GM18861 (cell line): Measurements from ENCODE around the gene DARS2.
"Not testable (repeated sequence)": the region's sequence is repeated elsewhere in the genome, so short reads cannot be mapped to it uniquely, and the experiment has no call there.

Experiments used
- ATAC-seq: cut with Tn5 transposase; IDR thresholded peaks from one replicate; pipeline ENCODE4 v1.9.1; 2021; ENCODE audit not compliant: unreplicated experiment

DARS2 gene

DNA sequence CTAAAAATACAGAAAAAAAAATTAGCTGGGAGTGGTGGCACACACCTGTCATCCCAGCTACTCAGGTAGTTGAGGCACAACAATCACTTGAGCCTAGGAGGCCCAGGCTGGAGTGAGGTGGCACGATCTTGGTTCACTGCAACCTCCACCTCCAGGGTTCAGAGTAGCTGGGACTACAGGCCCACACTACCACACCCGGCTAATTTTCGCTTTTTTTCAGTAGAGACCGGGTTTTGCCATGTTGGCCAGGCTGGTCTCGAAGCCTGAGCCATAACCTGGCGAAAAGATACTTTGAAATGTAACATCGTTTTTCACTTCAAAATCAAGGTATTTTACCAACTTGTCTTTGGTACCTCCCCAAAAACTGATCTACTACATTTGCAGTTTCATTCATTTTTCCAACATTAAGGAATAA lies 37.3 kb downstream of the DARS2 start:
- no peak for ATAC-seq

DNA sequence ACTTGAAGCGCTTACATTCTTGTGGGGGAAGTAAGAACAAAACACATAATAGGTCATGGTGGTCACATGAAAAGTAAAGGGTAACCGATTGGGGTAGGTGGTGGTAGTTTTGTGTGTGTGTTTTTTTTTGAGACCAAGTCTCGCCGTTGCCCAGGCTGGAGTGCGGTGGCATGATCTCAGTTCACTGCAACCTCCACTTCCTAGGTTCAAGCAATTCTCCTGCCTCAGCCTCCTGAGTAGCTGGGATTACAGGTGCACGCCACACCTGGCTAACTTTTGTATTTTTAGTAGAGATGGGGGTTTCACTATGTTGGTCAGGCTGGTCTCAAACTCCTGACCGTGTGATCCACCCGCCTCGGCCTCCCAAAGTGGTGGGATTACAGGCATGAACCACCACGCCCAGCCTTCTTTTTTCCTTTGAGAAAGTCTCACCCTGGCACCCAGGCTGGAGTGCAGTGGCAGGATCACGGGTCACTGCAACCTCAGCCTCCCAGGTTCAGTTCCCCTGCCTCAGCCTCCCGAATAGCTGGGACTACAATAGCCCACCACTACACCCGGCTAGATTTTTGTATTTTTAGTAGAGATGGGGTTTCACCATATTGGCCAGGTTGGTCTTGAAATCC lies 37.8 kb downstream of the DARS2 start:
- not testable (repeated sequence) for ATAC-seq

DNA sequence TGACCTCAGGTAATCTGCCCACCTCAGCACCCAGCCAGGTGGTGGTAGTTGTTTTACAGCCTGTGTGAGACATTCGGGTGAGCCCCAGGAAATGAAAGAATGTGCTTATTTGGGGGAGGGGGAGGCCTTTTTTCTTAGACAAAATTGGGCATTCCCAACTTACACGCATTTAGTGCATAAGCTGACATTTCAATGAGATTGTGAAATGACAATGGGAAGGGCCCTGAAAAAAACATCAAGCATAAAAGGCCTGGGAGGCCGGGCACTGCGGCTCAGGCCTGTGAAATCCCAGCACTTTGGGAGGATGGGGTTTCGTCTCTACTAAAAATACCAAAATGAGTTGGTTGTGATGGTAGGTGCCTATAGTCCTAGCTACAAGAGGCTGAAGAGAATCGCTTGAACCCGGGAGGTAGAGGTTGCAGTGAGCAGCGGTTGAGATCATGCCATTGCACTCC lies 38.3 kb downstream of the DARS2 start:
- ATAC-seq = no peak

DNA sequence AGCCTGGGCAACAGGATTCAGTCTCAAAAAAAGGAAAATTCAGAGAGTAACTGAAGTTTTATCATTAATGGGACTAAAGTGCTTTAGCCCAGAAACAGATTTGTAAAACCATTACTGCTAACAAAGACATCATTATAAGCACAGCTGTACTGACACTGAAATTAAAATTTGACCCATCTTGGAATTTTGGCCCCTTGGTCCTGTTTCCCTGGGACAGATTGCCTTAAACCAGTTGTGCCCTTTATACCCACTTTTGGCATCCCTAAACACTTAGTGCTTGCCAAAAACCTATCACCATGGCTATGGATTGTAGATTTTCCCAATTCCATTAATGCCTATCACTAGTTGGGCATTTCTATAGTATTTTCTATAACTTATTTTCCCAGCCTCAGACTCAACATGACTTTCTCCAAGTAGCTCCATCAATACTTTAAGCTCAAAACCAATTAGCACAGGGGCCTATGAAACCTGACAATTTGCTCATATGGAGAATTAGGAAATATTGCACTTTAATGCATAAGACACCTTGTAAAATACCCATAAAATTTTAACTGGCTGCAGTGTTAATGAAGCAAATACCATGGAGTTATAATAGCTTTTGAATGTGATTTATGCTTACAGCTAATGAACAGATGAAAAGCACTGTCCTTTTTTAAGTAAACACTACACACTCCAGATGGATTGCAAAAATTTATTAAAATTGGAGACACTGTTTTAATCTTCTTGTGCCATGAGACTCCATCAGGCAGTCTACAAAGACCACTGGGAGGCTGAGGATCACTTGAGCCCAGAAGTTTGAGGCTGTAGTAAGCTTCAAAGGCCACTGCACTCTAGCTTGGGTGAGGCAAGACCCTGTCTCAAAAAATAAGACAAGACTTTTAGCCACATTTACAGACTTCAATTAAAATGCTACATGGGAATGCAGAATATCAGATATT lies 39.0 kb downstream of the DARS2 start:
- no peak for ATAC-seq

DNA sequence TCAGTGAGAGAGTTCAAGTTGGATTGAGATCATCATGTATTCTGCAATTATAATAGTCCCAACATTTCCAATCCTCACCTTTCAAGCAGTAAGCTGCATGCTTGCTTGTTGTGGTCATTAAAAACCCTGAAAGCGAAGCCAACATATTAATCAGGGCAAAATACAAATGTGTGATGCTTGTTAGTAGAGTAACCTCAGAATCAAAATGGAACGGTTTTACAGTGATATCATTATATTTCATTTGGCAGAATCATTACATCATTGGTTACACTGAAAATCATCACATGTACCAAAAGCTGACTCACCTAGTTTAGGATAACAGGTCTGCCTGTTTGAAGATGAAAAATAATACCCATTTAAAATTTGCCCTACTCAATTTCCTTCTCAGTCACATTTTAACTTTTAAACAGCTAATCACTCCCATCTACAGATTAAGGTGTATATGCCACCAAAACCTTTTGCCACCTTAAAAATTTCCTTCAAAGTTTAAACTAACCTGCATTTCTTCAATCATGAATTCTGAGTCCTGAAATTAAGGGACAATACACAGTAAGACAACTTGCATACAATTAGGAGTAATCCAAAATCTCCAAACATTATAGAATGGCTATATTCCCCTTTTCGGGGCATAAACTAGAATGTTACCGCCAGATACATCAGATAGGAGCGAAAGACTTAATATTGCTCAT lies 39.9 kb downstream of the DARS2 start:
- ATAC-seq = no peak

DNA sequence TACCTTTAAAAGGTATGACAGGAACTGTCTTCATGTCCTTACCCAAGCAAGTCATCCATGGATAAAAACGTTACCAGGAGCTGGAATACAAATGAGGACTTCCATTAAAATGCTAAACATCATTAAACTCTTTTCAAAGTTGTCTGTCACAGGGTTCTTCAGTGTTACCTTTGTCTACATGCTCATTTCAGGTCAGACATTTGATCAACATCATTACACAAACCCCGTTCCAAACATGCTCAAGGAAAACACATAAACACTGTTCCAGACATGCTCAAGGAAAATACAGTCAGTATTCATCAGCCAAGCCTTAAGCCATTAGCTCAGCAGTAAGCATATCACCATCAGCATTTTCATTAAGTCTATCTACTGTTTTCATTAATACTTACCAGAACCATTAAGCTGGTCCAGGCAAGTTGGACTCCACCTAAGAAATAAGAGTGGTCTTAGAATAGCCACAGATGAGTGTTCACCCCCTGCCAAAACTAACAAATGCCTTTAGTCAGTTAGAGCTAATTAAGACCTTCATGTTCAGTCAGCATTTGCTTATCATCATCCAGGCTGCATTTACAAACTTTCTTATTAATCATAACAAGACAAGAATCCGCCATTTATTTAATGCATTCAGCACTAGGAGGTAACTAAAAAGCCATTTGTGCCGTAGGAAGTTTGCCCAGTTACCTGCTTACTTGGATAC lies 41.1 kb downstream of the DARS2 start:
- no peak for ATAC-seq

DNA sequence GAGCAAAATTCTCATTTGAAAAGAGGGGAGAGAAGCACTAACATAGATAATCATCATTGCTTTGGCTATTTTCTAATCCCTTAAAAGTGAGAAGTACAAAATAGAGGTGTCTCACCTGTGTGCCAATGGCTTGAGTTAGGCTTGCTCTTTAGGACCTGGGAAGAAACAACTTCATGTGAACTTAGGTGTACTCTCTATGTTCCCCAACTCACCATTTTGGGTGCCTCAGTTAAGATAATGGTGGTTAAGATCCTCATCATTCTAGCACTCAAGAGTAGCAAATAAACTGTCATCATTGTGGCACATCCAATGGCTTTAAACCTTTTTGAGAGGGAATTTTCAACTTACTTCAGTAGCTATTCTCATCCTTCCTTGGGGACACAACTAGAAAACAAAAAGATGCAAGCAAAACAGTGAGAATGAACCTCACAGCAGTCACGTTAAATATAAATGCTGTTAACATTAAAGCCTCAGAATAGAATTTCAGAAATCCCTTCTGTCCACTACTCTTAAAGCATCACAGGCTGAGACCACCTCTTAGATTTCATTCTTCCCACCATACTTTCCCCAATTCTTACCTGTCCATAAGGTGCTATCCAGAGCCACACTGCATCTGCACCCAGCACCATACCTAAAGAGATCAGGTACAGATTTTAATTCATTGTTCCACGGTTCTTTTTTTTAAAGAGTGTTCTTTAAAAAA lies 42.1 kb downstream of the DARS2 start:
- no peak for ATAC-seq

DNA sequence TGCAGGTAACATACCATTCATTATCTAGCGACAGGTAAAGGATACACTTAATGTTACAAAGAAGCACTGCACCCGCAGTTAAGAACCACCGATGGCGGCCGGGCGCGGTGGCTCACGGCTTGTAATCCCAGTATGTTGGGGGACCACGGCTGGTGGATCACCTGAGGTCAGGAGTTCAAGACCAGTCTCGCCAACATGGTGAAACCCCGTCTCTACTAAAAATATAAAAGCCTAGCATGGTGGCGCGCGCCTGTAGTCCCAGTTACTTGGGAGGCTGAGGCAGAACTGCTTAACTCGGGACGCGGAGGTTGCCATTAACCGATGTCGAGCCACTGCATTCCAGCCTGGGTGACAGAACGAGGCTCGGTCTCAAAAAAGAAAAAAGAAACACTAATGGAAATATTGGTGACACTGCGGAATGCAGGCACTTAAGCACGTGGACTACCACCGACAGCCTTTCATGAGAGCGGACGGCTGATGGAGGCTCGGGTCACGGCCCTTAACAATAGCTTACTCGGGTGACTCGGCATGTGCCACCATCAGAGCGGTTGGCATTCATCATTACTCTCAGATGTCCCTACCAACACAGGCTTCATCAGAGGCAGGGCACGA lies 42.8 kb downstream of the DARS2 start:
- no peak for ATAC-seq

DNA sequence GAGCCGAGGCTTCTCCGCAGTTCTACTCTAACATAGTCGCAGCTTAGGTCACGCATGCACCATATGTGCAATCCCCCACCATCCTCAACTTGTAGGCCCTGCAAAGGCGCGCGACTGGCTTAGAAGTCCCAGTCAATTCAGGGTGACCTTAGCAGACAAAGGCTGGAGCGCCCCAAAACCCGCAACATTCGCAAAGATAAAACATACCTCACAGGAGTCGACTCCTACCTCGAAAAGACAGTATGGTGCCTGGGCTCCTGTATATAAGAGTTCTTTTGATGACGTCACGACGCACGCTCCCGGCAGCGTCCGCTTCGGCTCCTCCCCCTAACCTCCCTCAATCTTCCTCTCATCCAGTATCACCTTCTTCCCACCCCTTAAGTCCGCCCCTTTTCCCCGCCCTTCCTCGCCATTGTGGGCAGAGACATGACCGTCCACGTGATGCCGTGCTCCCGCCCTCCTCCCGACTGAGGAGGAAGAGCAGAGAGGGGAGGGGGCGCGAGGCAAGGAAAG lies 43.3 kb downstream of the DARS2 start, which contains the start of gene GAS5:
Gene GAS5 (minus strand): TSS at position 237 of the 513 bp plus-strand sequence.
- peak; percentile 63 for ATAC-seq

DNA sequence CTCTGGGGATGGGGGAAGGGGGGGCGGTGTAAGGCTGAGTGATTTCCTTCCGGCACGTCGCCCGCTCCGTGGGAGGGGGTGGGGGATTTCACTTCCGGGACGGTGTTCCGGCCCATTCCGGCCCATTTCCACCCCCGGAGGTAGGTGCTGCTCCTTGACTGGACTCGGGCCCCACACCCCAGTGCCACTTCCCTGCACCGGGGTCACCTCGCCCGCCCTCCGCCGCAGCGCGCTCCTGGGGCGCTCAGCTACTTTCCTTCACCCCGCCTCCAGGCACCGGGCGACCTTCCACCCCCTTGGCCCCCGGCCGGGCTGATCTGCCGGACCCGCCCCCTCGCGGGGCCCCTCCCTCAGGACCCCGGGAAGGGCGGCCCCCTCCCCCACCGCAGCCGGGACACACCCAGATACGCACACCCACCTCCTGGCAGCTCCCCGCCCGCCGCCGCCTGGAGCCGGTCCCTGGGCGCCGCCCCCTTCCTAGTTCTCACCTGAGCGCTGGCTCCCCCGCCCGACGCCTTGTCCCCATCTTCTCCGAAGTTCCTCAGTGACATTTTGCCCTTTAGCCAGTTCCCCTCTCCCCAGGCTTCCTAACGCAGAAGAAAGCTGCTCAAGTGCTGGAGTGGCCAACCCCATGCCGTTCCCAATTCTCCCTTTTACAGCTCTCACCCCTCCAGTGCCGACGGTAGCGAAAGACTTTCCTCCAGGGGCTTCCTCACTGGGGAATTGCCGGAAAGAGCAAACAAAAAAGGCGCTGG lies 44.0 kb downstream of the DARS2 start, which contains the start of gene ZBTB37:
Gene ZBTB37 (plus strand): TSS at position 115 of the 755 bp plus-strand sequence. CDS start 1,846 bp downstream, outside the sequence.
- peak; percentile 27 for ATAC-seq

DNA sequence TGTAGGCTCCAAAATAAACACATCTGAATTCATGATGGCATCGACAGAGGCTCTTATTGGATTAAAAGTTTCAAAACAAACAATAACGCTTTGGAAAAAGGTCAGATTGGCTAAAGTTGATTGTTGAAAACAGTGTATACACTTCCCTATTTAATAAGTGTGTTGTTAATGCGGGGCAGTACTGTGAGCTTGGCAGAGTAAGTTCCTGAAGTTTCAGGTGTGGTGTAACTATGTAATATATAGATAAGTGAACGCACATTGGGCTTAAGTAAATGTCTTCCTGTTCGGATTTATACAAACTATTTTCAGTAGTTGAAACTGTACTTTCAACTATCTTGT lies 44.5 kb downstream of the DARS2 start:
- ATAC-seq = no peak

DNA sequence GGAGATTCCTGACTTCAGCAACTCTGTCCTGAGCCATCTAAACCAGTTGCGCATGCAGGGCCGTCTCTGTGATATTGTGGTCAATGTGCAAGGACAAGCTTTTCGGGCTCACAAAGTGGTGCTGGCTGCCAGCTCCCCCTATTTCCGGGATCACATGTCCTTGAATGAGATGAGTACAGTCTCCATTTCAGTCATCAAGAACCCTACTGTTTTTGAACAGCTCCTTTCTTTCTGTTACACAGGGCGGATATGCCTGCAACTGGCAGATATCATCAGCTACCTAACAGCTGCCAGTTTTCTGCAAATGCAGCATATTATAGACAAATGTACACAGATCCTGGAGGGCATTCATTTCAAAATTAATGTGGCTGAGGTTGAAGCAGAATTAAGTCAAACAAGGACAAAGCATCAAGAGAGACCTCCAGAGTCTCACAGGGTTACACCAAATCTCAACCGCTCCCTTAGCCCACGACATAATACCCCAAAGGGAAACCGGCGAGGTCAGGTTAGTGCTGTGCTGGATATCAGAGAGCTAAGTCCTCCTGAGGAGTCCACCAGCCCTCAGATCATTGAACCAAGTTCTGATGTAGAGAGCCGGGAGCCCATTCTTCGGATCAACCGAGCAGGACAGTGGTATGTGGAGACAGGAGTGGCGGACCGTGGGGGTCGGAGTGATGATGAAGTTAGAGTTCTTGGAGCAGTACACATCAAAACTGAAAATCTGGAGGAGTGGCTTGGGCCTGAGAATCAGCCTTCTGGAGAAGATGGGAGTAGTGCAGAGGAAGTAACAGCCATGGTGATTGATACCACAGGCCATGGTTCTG lies 46.0 kb downstream of the DARS2 start:
- peak; percentile 35 for ATAC-seq

DNA sequence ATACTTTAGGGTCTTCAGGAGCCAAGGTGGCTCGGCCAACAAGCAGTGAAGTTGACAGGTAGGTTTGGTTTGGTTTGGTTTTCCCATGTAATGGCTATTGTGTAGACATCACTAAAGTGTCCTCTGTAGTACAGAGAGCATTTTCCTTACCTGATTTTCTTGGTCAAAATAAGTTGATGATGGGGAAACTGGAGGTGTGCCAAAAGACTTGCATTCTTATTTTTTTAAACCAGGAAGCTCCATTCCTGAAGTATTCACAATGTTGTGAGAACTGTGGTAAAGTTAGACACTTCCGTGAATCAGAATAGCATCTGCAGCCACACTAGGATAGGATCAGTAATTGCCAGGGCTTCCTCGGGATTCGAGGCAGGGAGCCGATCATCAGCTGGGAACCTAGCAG lies 46.6 kb downstream of the DARS2 start:
- no peak for ATAC-seq

DNA sequence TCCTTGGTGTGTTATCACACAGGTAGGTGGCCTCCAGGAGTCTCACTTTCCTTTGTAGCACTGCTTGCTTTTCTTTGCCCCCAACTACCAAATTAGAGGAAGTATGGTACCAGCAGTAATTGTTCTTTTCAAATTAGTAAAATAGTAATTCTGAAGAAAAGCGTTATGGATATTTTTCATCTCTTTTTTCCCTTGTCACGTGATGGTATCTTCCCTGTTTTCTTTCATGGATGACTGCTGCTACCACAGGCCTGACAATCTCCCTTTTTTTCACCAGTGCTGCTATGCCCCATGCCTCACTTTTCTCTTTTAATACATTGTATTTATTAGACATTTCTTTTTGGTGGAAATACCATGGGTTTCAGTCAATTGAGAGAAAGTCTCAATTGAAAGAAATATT lies 47.0 kb downstream of the DARS2 start:
- no peak for ATAC-seq

DNA sequence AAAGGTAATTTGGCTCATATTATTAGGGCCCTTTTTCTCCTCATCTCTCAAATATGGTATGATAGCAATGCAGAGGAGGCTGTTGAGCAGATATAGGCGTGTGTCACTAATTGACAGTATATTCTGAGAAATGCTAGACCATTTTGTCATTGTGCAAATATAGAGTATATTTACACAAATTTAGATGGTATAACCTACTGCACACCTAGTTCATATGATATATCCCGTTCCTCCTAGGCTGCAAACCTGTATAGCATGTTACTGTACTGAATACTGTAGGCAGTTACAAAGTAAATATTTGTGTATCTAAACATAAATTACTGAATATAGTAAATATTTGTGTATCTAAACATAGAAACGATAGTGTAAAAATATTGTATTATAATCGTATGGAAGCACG lies 52.3 kb downstream of the DARS2 start:
- no peak for ATAC-seq

DNA sequence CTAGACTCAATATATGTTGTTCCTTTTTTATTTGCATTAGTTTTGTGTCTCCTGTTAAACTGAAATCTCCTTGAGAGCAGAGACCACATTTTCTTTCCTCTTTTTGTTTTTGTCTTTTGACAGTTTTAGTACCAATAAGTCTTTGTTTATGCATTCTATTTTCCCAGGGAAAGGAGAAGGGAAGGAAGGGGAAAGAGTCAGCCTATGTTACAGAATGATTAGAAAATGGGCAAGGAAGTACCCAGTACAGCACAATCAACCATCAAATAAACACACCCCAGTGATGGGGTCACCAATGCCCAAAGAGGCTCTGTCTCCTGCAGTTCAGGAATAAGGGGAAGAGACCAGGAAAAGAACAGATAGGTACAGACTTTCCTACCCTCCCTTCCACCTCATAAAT lies 53.8 kb downstream of the DARS2 start:
- no peak for ATAC-seq

DNA sequence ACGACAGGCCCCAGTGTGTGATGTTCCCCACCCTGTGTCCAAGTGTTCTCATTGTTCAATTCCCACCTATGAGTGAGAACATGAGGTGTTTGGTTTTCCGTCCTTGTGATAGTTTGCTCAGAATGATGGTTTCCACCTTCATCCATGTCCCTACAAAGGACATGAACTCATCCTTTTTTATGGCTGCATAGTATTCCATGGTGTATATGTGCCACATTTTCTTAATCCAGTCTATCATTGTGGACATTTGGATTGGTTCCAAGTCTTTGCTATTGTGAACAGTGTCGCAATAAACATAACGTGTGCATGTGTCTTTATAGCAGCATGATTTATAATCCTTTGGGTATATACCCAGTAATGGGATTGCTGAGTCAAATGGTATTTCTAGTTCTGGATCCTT lies 56.6 kb downstream of the DARS2 start:
- not testable (repeated sequence) for ATAC-seq

DNA sequence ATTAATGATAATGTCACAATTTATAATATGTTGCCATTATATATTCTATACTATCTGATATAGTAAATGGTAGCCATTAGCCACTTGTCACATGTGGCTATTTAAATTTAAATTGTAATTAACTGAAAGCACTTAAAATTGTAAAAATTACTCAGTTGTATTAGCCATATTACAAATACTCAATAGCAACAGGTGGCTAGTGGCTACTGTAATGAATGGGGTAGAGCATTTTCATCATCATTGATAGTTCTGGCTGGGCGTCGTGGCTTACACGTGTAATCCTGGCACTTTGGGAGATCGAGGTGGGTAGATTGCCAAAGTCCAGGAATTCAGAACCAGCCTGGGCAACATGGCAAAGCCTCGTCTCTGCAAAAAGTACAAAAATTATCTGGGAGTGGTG lies 60.2 kb downstream of the DARS2 start:
- ATAC-seq = no peak
